Sigmoid colon (tissue), 4 donors: ENCODE results near the gene PEX14.

Source experiments
- EP300 ChIP-seq, 4 donors: sonication (generic); formaldehyde crosslinking; IDR thresholded peaks; one replicate each; pipeline ENCODE4 v1.6.1; 2017; ENCODE audit warnings: antibody characterized with exemption in 4 of 4
- POLR2A ChIP-seq, 2 donors: fragments of 450-650 bp; IDR thresholded peaks; one replicate each; pipeline ENCODE4 v1.6.1; 2016; ENCODE audit warnings: antibody characterized with exemption in 2 of 2, mild to moderate bottlenecking in 2 of 2, moderate library complexity in 2 of 2
- POLR2AphosphoS5 ChIP-seq, 4 donors: sonication (generic); formaldehyde crosslinking; IDR thresholded peaks; one replicate each; pipeline ENCODE4 v1.6.1; 2017; ENCODE audit warnings: antibody characterized with exemption in 4 of 4
- TF ChIP-seq, protein P1 (sequence below), 4 experiments: fragments of 450-650 bp in 3 of 4; fragments of 200-600 bp in 1 of 4; IDR thresholded peaks; one replicate each; pipeline ENCODE4 v1.5.1; 2016 to 2019; ENCODE audit warnings: antibody characterized with exemption in 4 of 4, mild to moderate bottlenecking in 3 of 4, moderate library complexity in 2 of 4

DNA sequence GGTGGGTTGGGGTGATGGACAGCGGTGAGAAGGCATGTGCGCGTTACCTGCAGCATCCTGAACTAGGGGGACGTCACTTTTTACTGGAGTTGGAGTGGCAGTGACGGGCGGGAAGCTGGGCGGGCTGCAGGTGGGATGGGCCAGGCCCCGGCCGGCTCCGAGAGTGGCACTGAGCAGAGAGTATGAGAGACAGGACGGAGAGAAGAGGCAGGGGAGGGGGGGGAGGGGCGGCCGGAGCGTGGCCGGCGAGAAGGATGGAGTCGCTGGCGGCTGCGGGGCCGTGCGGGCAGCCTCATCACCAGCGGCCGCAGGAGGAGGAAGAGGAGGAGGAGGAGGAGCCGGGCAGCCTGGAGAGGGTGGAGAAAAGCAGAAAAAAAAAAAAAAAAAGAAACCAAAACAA, 167.2 kb downstream of the PEX14 start:
- TF ChIP-seq POLR2A (IDR thresholded peaks at IDR 0.05) (no peak), POLR2AphosphoS5 (IDR thresholded peaks at IDR 0.05) (no peak), EP300 (IDR thresholded peaks at IDR 0.05) (no peak)
- TF ChIP-seq, protein P1, sequence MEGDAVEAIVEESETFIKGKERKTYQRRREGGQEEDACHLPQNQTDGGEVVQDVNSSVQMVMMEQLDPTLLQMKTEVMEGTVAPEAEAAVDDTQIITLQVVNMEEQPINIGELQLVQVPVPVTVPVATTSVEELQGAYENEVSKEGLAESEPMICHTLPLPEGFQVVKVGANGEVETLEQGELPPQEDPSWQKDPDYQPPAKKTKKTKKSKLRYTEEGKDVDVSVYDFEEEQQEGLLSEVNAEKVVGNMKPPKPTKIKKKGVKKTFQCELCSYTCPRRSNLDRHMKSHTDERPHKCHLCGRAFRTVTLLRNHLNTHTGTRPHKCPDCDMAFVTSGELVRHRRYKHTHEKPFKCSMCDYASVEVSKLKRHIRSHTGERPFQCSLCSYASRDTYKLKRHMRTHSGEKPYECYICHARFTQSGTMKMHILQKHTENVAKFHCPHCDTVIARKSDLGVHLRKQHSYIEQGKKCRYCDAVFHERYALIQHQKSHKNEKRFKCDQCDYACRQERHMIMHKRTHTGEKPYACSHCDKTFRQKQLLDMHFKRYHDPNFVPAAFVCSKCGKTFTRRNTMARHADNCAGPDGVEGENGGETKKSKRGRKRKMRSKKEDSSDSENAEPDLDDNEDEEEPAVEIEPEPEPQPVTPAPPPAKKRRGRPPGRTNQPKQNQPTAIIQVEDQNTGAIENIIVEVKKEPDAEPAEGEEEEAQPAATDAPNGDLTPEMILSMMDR (IDR thresholded peaks at IDR 0.05), result no peak
